ENCODE measurements around the gene H2BK1.
A peak's percentile ranks its signal among the peaks of the same experiment; 100 is the strongest.

H2BK1 gene

DNA sequence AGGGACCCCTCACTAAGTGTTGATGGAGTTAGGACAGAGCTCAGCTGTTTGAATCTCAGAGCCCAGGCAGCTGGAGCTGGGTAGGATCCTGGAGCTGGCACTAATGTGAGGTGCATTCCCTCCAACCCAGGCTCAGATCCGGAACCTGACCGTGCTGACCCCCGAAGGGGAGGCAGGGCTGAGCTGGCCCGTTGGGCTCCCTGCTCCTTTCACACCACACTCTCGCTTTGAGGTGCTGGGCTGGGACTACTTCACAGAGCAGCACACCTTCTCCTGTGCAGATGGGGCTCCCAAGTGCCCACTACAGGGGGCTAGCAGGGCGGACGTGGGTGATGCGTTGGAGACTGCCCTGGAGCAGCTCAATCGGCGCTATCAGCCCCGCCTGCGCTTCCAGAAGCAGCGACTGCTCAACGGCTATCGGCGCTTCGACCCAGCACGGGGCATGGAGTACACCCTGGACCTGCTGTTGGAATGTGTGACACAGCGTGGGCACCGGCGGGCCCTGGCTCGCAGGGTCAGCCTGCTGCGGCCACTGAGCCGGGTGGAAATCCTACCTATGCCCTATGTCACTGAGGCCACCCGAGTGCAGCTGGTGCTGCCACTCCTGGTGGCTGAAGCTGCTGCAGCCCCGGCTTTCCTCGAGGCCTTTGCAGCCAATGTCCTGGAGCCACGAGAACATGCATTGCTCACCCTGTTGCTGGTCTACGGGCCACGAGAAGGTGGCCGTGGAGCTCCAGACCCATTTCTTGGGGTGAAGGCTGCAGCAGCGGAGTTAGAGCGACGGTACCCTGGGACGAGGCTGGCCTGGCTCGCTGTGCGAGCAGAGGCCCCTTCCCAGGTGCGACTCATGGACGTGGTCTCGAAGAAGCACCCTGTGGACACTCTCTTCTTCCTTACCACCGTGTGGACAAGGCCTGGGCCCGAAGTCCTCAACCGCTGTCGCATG lies 27.2 kb upstream of the H2BK1 start:
- TF ChIP-seq, protein P1, sequence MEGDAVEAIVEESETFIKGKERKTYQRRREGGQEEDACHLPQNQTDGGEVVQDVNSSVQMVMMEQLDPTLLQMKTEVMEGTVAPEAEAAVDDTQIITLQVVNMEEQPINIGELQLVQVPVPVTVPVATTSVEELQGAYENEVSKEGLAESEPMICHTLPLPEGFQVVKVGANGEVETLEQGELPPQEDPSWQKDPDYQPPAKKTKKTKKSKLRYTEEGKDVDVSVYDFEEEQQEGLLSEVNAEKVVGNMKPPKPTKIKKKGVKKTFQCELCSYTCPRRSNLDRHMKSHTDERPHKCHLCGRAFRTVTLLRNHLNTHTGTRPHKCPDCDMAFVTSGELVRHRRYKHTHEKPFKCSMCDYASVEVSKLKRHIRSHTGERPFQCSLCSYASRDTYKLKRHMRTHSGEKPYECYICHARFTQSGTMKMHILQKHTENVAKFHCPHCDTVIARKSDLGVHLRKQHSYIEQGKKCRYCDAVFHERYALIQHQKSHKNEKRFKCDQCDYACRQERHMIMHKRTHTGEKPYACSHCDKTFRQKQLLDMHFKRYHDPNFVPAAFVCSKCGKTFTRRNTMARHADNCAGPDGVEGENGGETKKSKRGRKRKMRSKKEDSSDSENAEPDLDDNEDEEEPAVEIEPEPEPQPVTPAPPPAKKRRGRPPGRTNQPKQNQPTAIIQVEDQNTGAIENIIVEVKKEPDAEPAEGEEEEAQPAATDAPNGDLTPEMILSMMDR (IDR thresholded peaks at IDR 0.05; ENCODE audit: low read depth, low read length) = no peak
- in situ Hi-C loops (cut with HindIII; ENCODE audit: low sequenced_read_pairs) = no loop called here
- H3K4me3 ChIP-seq (ENCODE audit: low read depth, low read length) = no peak overlapping the region
- DNase-seq (ENCODE audit: low read depth, low spot score) = no peak

DNA sequence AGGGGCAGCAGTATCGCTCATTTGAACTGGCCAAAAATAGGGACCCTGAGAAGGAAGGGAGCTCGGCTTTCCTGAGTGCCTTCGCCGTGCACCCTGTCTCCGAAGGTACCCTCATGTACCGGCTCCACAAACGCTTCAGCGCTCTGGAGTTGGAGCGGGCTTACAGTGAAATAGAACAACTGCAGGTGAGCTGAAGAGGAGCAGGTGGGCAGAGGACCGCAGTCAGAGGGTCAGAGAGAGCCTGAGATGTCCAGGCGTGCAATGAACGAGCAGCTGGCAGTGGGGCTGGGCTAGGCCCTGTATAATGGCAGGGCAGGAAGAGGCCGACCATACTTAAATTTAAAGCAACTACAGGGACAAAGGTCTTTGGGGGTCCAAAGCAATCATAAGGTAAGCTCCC lies 26.1 kb upstream of the H2BK1 start:
- no peak overlapping the region for H3K4me3 ChIP-seq (ENCODE audit: low read depth, low read length)
- TF ChIP-seq, protein P1 (IDR thresholded peaks at IDR 0.05; ENCODE audit: low read depth, low read length) = no peak
- in situ Hi-C loops (cut with HindIII; ENCODE audit: low sequenced_read_pairs) = no loop called here
- DNase-seq (ENCODE audit: low read depth, low spot score) = no peak

DNA sequence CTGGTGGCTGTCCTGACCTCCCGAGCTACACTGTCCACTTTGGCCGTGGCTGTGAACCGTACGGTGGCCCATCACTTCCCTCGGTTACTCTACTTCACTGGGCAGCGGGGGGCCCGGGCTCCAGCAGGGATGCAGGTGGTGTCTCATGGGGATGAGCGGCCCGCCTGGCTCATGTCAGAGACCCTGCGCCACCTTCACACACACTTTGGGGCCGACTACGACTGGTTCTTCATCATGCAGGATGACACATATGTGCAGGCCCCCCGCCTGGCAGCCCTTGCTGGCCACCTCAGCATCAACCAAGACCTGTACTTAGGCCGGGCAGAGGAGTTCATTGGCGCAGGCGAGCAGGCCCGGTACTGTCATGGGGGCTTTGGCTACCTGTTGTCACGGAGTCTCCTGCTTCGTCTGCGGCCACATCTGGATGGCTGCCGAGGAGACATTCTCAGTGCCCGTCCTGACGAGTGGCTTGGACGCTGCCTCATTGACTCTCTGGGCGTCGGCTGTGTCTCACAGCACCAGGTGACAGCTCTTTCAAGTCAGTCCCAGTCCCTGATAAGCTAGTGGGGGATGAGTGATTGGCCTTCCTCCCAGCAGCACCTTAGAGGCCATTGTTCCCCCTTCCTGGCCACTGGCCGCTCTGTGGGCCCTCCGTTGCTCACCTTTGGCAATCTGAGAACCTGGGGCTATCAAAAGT lies 25.0 kb upstream of the H2BK1 start:
- in situ Hi-C loops (cut with HindIII; ENCODE audit: low sequenced_read_pairs) = no loop called here
- H3K4me3 ChIP-seq (ENCODE audit: low read depth, low read length) = no peak overlapping the region
- DNase-seq (ENCODE audit: low read depth, low spot score) = no peak
- TF ChIP-seq, protein P1 (IDR thresholded peaks at IDR 0.05; ENCODE audit: low read depth, low read length) = no peak

DNA sequence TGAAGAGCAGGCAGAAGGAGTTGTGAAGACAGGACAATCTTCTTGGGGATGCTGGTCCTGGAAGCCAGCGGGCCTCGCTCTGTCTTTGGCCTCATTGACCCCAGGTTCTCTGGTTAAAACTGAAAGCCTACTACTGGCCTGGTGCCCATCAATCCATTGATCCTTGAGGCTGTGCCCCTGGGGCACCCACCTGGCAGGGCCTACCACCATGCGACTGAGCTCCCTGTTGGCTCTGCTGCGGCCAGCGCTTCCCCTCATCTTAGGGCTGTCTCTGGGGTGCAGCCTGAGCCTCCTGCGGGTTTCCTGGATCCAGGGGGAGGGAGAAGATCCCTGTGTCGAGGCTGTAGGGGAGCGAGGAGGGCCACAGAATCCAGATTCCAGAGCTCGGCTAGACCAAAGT lies 23.5 kb upstream of the H2BK1 start:
- H3K4me3 ChIP-seq (ENCODE audit: low read depth, low read length) = peak overlapping the region; percentile 89
- no peak for DNase-seq (ENCODE audit: low read depth, low spot score)
- TF ChIP-seq, protein P1 (IDR thresholded peaks at IDR 0.05; ENCODE audit: low read depth, low read length) = no peak
- in situ Hi-C loops (cut with HindIII; ENCODE audit: low sequenced_read_pairs) = no loop called here

DNA sequence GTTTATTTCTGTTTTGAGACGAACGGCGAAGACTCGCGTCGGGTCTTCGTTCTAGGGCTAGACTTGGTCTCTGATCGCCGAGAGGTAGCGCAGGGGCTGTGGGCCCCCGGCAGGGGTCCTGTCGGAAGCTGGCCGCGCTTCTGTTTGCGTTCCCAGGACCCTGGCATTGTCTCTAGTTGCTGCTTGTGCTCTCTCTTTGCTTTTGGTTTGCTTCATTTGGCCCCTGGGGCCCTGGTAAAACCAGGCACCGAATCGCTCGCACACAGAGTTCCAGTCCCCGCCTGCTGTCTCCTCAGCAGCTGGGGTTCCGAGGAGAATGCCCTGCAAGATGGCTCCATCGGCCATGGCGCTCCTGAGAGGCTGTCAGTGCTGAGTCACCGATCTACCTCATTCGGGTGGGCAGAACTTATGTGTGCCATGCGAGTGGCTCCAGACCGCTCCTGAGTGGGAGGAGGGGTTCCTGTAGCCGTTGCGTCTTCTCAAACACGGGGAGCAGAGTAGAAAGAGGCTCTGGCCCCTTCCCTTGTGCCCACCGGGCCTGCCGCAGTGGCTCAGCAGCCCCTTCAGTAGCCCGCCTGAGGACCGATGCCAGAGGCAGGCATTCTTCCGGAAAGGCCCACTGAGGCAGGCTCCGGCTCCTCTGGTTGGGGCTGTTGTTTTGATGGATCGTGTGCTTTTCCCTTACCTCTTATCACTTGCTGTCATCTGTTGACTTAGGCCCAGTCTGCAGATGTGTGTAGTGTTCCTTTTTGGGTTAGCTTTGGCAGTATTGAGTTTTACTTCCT lies 22.8 kb upstream of the H2BK1 start:
- in situ Hi-C loops (cut with HindIII; ENCODE audit: low sequenced_read_pairs) = no loop called here
- TF ChIP-seq, protein P1 (IDR thresholded peaks at IDR 0.05; ENCODE audit: low read depth, low read length) = no peak
- DNase-seq (ENCODE audit: low read depth, low spot score) = peak; percentile 74
- H3K4me3 ChIP-seq (ENCODE audit: low read depth, low read length) = peak overlapping the region; percentile 89
